Naive thymus-derived CD4-positive, alpha-beta T cell (primary cell): ENCODE measurements around the gene MRC2. TPM values are rescaled to one million over a fixed set of nuclear protein-coding genes. Genes with fewer than 3 reads are reported as not detected.
A peak's percentile ranks its signal among the peaks of the same experiment; 100 is the strongest.

Experiments
- ATAC-seq: fragments of 150-1000 bp; cut with Tn5 transposase; 2 replicates; pipeline ENCODE4 v1.10.0; 2021; ENCODE audit warnings: mild to moderate bottlenecking, moderate library complexity
- CTCF ChIA-PET: fragments of 350-600 bp; sonication (Branson Sonifier 250); formaldehyde crosslinking; loops from one replicate; lab custom pipeline; 2021; ENCODE audit warnings: antibody characterized with exemption; lab: Charles Lee
- POLR2A ChIA-PET: fragments of 350-600 bp; sonication (Branson Sonifier 250); formaldehyde crosslinking; loops from one replicate; lab custom pipeline; 2021; ENCODE audit warnings: antibody characterized with exemption, inconsistent platforms; lab: Charles Lee
- DNase-seq, 9 donors: peaks; one replicate each; pipeline versions ENCODE4 v3.0.0 to v3.0.0-alpha.2; 2020 to 2022; ENCODE audit warnings: mixed read lengths in 1 of 9
- H3K27ac ChIP-seq: one replicate; pipeline ENCODE4 v1.7.0; 2013; ENCODE audit warnings: mild to moderate bottlenecking, low read depth, low read length, moderate library complexity
- H3K27me3 ChIP-seq, 2 donors: one replicate each; pipeline ENCODE4 v1.7.0; 2013; ENCODE audit warnings: low read length in 2 of 2, mild to moderate bottlenecking in 2 of 2, moderate library complexity in 2 of 2; ENCODE audit not compliant: control insufficient read depth in 2 of 2, insufficient read depth in 2 of 2
- H3K36me3 ChIP-seq, 3 experiments: 1 replicate in 2 of 3; 2 replicates in 1 of 3; pipeline ENCODE4 v1.7.0; 2013; ENCODE audit warnings: low read length in 3 of 3, mild to moderate bottlenecking in 3 of 3, moderate library complexity in 1 of 3; ENCODE audit not compliant: insufficient read depth in 3 of 3, control insufficient read depth in 2 of 3
- H3K4me1 ChIP-seq, 2 donors: one replicate each; pipeline ENCODE4 v1.7.0; 2013; ENCODE audit warnings: low read length in 2 of 2, mild to moderate bottlenecking in 2 of 2, moderate library complexity in 1 of 2; ENCODE audit not compliant: control insufficient read depth in 2 of 2, insufficient read depth in 2 of 2
- H3K4me3 ChIP-seq: 2 replicates; pipeline ENCODE4 v1.7.0; 2013; ENCODE audit warnings: mild to moderate bottlenecking, low read length
- H3K9me3 ChIP-seq, 3 experiments: 1 replicate in 2 of 3; 2 replicates in 1 of 3; pipeline ENCODE4 v1.7.0; 2013; ENCODE audit warnings: low read length in 3 of 3; ENCODE audit not compliant: control insufficient read depth in 2 of 3
- H3K27ac Mint-ChIP-seq, 9 donors: one replicate each; pipeline ENCODE4 v1.8.0; 2020 to 2022; ENCODE audit warnings: mixed read lengths in 9 of 9, mild to moderate bottlenecking in 8 of 9, moderate library complexity in 5 of 9, inconsistent platforms in 2 of 9
- H3K27me3 Mint-ChIP-seq, 5 donors: one replicate each; pipeline ENCODE4 v1.8.0; 2021 to 2022; ENCODE audit warnings: mixed read lengths in 5 of 5, mild to moderate bottlenecking in 1 of 5
- H3K36me3 Mint-ChIP-seq, 5 donors: one replicate each; pipeline ENCODE4 v1.8.0; 2020 to 2022; ENCODE audit warnings: mixed read lengths in 5 of 5, mild to moderate bottlenecking in 3 of 5, inconsistent platforms in 1 of 5
- H3K4me1 Mint-ChIP-seq, 7 donors: one replicate each; pipeline ENCODE4 v1.8.0; 2020 to 2022; ENCODE audit warnings: mixed read lengths in 7 of 7, mild to moderate bottlenecking in 3 of 7, inconsistent platforms in 1 of 7
- H3K4me3 Mint-ChIP-seq, 10 donors: one replicate each; pipeline ENCODE4 v1.8.0; 2020 to 2022; ENCODE audit warnings: mild to moderate bottlenecking in 10 of 10, mixed read lengths in 10 of 10, moderate library complexity in 6 of 10, inconsistent platforms in 2 of 10
- H3K9me3 Mint-ChIP-seq, 11 donors: one replicate each; pipeline ENCODE4 v1.8.0; 2020 to 2022; ENCODE audit warnings: mixed read lengths in 11 of 11, mild to moderate bottlenecking in 4 of 11, inconsistent platforms in 1 of 11, moderate library complexity in 1 of 11
- intact Hi-C, 2 donors: fragments of 100-400 bp; cut with micrococcal nuclease; formaldehyde crosslinking; loops; one replicate each; pipeline ENCODE4 v1.15.1; 2023
- polyA plus RNA-seq, 2 donors: library from polyadenylated mRNA; unstranded; fragments of 300-500 nt; fragmentation: Illumina TruSeq; gene quantifications; one replicate each; pipeline ENCODE4 v1.2.3, GENCODE V29; 2021
- total RNA-seq, 6 experiments: library from RNA in 5 of 6; stranded (reverse) in 5 of 6; gene quantifications; 1 replicate in 5 of 6; 2 replicates in 1 of 6; pipeline ENCODE4 v1.2.3 and lab custom pipeline; 2021 to 2026

The MRC2 gene
- total and polyA plus RNA-seq, 7 experiments from 2014 or later: 0.11 to 3.4 (median 2.2) TPM

- CTCF ChIA-PET: no interaction called here
- peaks cover 0 to 6% (median 2%) of the 10 kb centered on the region in 3 experiments for H3K36me3 ChIP-seq
- H3K27ac ChIP-seq: no peak overlapping the region
- no peaks in the 10 kb centered on the region for H3K9me3 Mint-ChIP-seq
- H3K9me3 ChIP-seq: no peaks in the 10 kb centered on the region
- H3K4me1 Mint-ChIP-seq: peaks cover 0 to 8% (median 0%) of the 10 kb centered on the region in 7 donors
- POLR2A ChIA-PET: no interaction called here
- H3K27me3 ChIP-seq: no peaks in the 10 kb centered on the region
- DNase-seq (no peak), ATAC-seq (no peak)
- no peak overlapping the region for H3K4me3 Mint-ChIP-seq
- H3K36me3 Mint-ChIP-seq: peaks cover 0 to 21% (median 7%) of the 10 kb centered on the region in 5 donors
- H3K27ac Mint-ChIP-seq: peak overlapping the region in 4 of 9 donors; percentile 64 to 76 (median 69)
- no peak overlapping the region for H3K4me3 ChIP-seq
- no peaks in the 10 kb centered on the region for H3K4me1 ChIP-seq
- intact Hi-C loops: no loop called here
- H3K27me3 Mint-ChIP-seq: no peaks in the 10 kb centered on the region
Measured at GRCh38 chr17:62616993-62617893, 10.2 kb upstream of the MRC2 start.

GRCh38 chr17:62617894-62618472 lies 9.5 kb upstream of the MRC2 start:
- POLR2A ChIA-PET: no interaction called here
- no peaks in the 10 kb centered on the region for H3K9me3 ChIP-seq
- H3K4me3 Mint-ChIP-seq: no peak overlapping the region
- peaks cover 0 to 8% (median 0%) of the 10 kb centered on the region in 7 donors for H3K4me1 Mint-ChIP-seq
- peaks cover 0 to 6% (median 2%) of the 10 kb centered on the region in 3 experiments for H3K36me3 ChIP-seq
- peaks cover 0 to 19% (median 5%) of the 10 kb centered on the region in 5 donors for H3K36me3 Mint-ChIP-seq
- no peaks in the 10 kb centered on the region for H3K27me3 ChIP-seq
- no peak for ATAC-seq
- H3K27ac ChIP-seq: no peak overlapping the region
- no peaks in the 10 kb centered on the region for H3K27me3 Mint-ChIP-seq
- intact Hi-C loops: no loop called here
- CTCF ChIA-PET: no interaction called here
- H3K9me3 Mint-ChIP-seq: no peaks in the 10 kb centered on the region
- H3K27ac Mint-ChIP-seq: peak overlapping the region in 2 of 9 donors; percentile 30 to 68
- no peak for DNase-seq
- no peaks in the 10 kb centered on the region for H3K4me1 ChIP-seq
- H3K4me3 ChIP-seq: no peak overlapping the region

GRCh38 chr17:62618647-62619416 lies 8.6 kb upstream of the MRC2 start:
- Histone ChIP-seq H3K36me3 (peaks cover 0 to 6% (median 2%) of the 10 kb centered on the region in 3 experiments), H3K9me3 (no peaks in the 10 kb centered on the region), H3K4me1 (no peaks in the 10 kb centered on the region), H3K27ac (no peak overlapping the region), H3K27me3 (no peaks in the 10 kb centered on the region), H3K4me3 (no peak overlapping the region)
- Mint-ChIP-seq H3K9me3 (no peaks in the 10 kb centered on the region), H3K4me3 (no peak overlapping the region), H3K4me1 (peaks cover 0 to 8% (median 0%) of the 10 kb centered on the region in 7 donors), H3K36me3 (peaks cover 0 to 13% (median 8%) of the 10 kb centered on the region in 5 donors), H3K27me3 (no peaks in the 10 kb centered on the region), H3K27ac (peak overlapping the region in 6 of 9 donors; percentile 7 to 59 (median 26))
- ChIA-PET CTCF (interaction anchor here (0.6 kb wide), 1 partner anchor 779 kb away, joined by 3 read pairs; no protein-coding TSS in a partner anchor), POLR2A (no interaction called here)
- no peak for ATAC-seq
- DNase-seq: no peak
- intact Hi-C loops: no loop called here

GRCh38 chr17:62619417-62620155 lies 7.9 kb upstream of the MRC2 start:
- Mint-ChIP-seq H3K27me3 (no peaks in the 10 kb centered on the region), H3K4me1 (peaks cover 0 to 8% (median 0%) of the 10 kb centered on the region in 7 donors), H3K9me3 (no peaks in the 10 kb centered on the region), H3K27ac (peak overlapping the region in 3 of 9 donors; percentile 25 to 52 (median 36)), H3K4me3 (no peak overlapping the region), H3K36me3 (peaks cover 0 to 10% (median 5%) of the 10 kb centered on the region in 5 donors)
- Histone ChIP-seq H3K4me1 (no peaks in the 10 kb centered on the region), H3K4me3 (no peak overlapping the region), H3K9me3 (no peaks in the 10 kb centered on the region), H3K27ac (no peak overlapping the region), H3K27me3 (no peaks in the 10 kb centered on the region), H3K36me3 (no peaks in the 10 kb centered on the region)
- ATAC-seq (no peak), DNase-seq (no peak)
- intact Hi-C loops: no loop called here
- ChIA-PET POLR2A (no interaction called here), CTCF (interaction anchor here (0.6 kb wide), 1 partner anchor 778 kb away, joined by 3 read pairs; no protein-coding TSS in a partner anchor)

- ChIA-PET CTCF (no interaction called here), POLR2A (no interaction called here)
- Mint-ChIP-seq H3K27me3 (peaks cover 0 to 8% (median 0%) of the 10 kb centered on the region in 5 donors), H3K4me1 (peaks cover 0 to 9% (median 4%) of the 10 kb centered on the region in 7 donors), H3K4me3 (no peak overlapping the region), H3K27ac (peak overlapping the region in 1 of 9 donors; percentile 49), H3K9me3 (no peaks in the 10 kb centered on the region), H3K36me3 (peaks cover 0 to 10% (median 0%) of the 10 kb centered on the region in 5 donors)
- Histone ChIP-seq H3K4me1 (no peaks in the 10 kb centered on the region), H3K9me3 (no peaks in the 10 kb centered on the region), H3K36me3 (no peaks in the 10 kb centered on the region), H3K27me3 (no peaks in the 10 kb centered on the region), H3K27ac (no peak overlapping the region), H3K4me3 (no peak overlapping the region)
- ATAC-seq (no peak), DNase-seq (no peak)
- intact Hi-C loops: no loop called here
Measured at GRCh38 chr17:62621223-62621622, 6.2 kb upstream of the MRC2 start.
